HG02571 (cell line): Measurements from ENCODE around the gene POLR2B.
A peak's percentile ranks its signal among the peaks of the same experiment; 100 is the strongest.
"Not testable (repeated sequence)": the region's sequence is repeated elsewhere in the genome, so short reads cannot be mapped to it uniquely, and the experiment has no call there.

Experiments used
- ATAC-seq: cut with Tn5 transposase; IDR thresholded peaks from one replicate; pipeline ENCODE4 v1.9.1; 2021; ENCODE audit warnings: mild to moderate bottlenecking, moderate library complexity; ENCODE audit not compliant: unreplicated experiment

The POLR2B gene

DNA sequence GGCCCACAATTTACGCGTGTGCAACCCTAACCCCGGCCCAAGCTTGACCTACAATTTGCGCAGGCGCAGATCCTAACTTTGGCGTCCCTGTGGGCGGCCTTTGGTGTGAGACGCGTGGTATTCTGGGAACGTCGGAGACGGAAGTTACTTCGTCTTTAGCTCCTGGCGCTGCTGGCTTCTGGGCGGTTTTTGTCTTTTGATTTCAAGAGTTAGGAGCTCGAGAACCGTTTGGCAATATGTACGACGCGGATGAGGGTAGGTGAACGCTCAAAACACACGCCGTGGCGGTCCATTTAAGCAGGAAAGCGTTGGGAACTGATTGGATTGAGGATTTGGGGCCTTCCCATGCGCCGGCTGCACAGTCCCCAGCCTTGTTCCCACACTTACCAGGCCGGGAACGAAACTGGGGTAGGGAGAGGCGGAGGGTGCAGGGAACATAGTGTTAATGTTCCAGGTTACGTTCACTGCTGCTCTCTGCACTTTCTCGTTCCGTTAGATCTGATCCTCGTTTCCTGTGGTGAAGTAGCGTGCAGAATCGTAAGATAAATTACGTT lies at the start of gene POLR2B:
TSS of gene POLR2B (plus strand) at position 147 of the 554 bp plus-strand sequence. CDS start at position 237, 90 bp downstream.
- peak; percentile 49 for ATAC-seq

GRCh38 chr4:56930638-56931037 lies 48.1 kb upstream of the POLR2B start:
- no peak for ATAC-seq

- ATAC-seq, result no peak
Measured at GRCh38 chr4:56931924-56932323, 46.8 kb upstream of the POLR2B start.

GRCh38 chr4:56937262-56937661 lies 41.4 kb upstream of the POLR2B start:
- ATAC-seq, result no peak

- not testable (repeated sequence) for ATAC-seq
Measured at GRCh38 chr4:56939826-56940225, 38.9 kb upstream of the POLR2B start.

DNA sequence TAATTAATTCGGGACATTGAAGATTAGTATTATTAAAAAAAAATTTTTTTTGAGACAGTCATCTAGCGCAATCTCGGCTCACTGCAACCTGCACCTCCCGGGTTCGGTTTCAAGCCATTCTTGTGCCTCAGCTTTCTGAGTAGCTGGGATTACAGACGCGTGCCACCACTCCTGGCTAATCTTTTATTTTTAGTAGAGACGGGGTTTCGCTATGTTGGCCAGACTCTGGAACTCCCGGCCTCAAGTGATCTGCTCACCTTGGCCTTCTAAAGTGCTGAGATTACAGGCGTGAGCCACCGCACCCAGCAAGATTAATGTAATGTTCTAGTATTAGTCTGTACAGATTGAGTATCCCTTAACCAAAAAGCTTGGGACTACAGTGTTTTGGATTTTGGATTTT lies 38.3 kb upstream of the POLR2B start:
- no peak for ATAC-seq

GRCh38 chr4:56940971-56941370 lies 37.7 kb upstream of the POLR2B start:
- ATAC-seq, result no peak

- no peak for ATAC-seq
Measured at GRCh38 chr4:56941403-56941802, 37.3 kb upstream of the POLR2B start.

DNA sequence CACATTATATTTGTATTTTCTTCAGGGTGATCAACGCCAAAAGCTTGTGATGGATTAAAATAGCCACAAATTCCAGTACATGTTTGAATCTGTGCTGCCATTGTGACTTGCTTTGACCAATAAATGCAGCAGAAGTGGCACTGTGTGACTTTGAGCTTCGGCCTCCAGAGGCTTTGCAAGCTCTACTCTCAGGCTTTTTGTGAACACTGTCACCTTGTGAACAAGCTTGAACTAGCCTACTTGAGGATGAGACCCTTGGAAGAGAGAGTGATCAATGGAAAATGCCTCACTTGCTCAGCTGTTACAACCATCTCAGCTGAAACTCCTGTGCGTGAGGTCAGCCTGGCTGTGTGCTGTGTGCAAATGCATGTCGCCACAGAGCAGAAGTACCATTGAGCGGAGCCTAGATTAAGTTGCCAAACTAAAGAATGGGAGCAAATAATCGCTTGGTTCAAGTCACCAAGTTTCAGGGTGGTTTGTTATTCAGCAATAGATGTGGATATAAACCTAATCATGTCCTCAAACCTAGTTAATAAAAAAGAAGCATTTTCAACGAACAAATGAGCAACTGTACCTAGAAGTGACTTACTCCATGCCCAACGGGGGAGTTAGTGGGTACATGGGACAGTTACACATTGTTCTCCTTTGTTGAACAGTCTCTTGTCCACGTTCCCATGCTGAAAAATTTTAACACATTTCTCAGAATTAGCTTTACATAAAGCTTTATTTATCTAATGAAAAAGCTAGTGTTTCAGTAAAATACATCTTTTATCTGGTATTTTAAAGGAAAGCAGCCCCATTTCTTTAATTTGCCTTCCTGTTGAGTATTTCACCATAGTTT lies 24.8 kb upstream of the POLR2B start:
- no peak for ATAC-seq

GRCh38 chr4:56958111-56958517 lies 20.6 kb upstream of the POLR2B start:
- ATAC-seq, result no peak

GRCh38 chr4:56959100-56959499 lies 19.6 kb upstream of the POLR2B start:
- ATAC-seq, result no peak

- no peak for ATAC-seq
Measured at GRCh38 chr4:56961107-56961500, 17.6 kb upstream of the POLR2B start.

- ATAC-seq, result no peak
Measured at GRCh38 chr4:56971383-56971782, 7.3 kb upstream of the POLR2B start.

DNA sequence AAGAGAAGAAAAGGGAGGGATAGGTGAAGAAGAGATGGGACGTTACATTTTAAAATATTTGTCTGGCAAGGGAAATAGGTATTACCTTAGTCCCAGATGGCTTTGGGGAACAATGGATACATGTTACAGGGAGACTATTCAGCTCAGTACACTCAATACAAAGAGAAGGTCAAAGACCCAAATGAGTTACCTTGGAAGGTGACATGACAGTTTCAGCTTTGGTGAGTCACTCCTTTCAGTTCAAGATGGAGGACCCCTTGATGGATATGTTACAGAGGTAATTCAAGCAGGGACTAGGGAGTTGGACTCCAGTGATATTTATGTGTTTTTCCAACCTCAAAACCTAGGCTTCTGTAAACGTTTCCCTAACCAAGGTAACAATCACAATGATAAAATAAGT lies 6.3 kb upstream of the POLR2B start:
- no peak for ATAC-seq

GRCh38 chr4:56972809-56973208 lies 5.9 kb upstream of the POLR2B start:
- no peak for ATAC-seq

DNA sequence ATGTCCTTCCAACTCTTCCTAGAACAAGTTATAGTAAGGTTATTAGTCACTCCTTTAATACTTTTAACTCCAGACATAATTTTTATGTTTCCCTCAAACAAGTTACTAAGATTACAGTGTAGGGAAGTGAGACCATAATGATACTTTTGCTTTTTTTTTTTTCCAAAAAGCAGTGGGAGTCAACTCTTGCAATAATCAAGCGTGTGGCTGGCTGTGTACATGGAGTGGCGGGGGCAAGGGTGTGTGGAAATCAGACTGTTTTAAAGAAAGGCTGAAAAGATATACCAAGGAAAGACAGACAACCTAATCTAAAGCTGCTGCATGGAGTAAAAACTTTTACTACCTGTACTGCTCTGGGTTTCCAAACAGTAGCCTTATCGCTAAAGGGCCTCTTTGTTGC lies 5.4 kb upstream of the POLR2B start:
- no peak for ATAC-seq

DNA sequence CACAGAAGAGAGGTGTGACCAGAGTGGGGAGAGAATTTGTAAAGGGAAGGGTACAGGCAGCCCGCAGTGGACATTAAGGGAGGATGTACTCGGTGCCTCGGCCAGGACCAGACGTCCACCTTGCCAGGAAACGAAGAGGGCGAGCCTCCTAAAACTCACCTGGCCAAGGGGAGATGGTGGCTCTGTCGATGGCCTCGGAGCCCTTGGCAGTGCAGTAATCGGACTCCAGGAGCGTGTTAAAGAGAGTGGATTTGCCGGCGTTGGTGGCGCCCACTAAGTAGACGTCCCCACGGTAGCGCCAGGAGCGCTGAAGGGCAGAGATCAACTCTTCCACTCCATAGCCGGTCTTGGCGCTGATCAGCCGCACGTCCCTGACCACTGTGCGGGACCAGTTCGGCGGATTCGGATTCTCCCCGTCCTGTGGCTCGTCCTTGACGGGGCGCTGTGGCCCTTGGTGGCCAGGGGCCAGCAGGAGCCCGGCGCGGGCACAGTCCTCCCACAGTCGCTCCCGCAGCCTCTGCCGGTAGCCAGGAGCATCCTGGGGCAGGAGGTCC lies 2.3 kb upstream of the POLR2B start:
- no peak for ATAC-seq

DNA sequence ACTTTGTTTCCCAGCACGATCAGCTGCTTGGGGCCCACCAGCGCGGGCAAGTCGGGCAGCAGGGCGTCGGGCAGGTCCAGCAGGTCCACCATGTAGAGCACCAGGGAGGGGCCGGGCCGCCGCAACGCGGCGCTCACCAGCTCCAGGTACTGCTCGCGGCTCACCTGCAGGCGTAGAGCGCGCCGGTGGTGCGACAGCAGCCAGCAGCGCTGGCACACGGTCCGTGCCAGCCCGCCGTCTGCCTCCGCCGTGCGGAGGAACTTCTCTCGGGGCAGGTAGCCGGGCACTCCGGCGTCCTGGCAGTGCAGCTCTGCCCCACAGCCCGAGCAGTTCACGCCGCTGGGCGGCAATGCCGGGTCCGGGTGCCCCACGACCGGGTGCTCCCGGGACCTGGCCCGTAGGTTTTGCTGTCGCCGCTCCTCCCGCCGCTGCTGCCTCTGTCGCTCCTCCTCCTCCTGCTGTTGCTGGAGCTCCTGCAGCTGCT lies 1.8 kb upstream of the POLR2B start:
- ATAC-seq, result peak; percentile 27

GRCh38 chr4:56977321-56978012 lies 1.2 kb upstream of the POLR2B start, which contains the start of gene NOA1:
TSS of gene NOA1 (minus strand) at chr4:56977606. CDS start at chr4:56977585, 21 bp downstream.
- peak; percentile 83 for ATAC-seq

GRCh38 chr4:56979421-56980072 lies 851 bp downstream of the POLR2B start:
- no peak for ATAC-seq

GRCh38 chr4:56981795-56982201 lies 3.1 kb downstream of the POLR2B start:
- no peak for ATAC-seq
